ENCODE results near the gene MACROD2.

MACROD2 gene

GRCh38 chr20:15848126-15848525 lies 1852.8 kb downstream of the MACROD2 start:
- in situ Hi-C loops (cut with MboI; ENCODE audit: low sequenced_read_pairs) = no loop called here

- in situ Hi-C loops (cut with MboI; ENCODE audit: low sequenced_read_pairs) = no loop called here
Observed at GRCh38 chr20:15848995-15849610, 1853.8 kb downstream of the MACROD2 start.

- in situ Hi-C loops (cut with MboI; ENCODE audit: low sequenced_read_pairs) = no loop called here
Observed at GRCh38 chr20:15851576-15852215, 1856.4 kb downstream of the MACROD2 start.

- in situ Hi-C loops (cut with MboI; ENCODE audit: low sequenced_read_pairs) = no loop called here
Observed at GRCh38 chr20:15854911-15855310, 1859.6 kb downstream of the MACROD2 start.

- in situ Hi-C loops (cut with MboI; ENCODE audit: low sequenced_read_pairs) = no loop called here
Observed at GRCh38 chr20:15857173-15857784, 1862.0 kb downstream of the MACROD2 start.

GRCh38 chr20:15859061-15859460 lies 1863.7 kb downstream of the MACROD2 start:
- in situ Hi-C loops (cut with MboI; ENCODE audit: low sequenced_read_pairs) = no loop called here

- in situ Hi-C loops (cut with MboI; ENCODE audit: low sequenced_read_pairs) = no loop called here
Observed at GRCh38 chr20:15860850-15861249, 1865.5 kb downstream of the MACROD2 start.

GRCh38 chr20:15862178-15862577 lies 1866.9 kb downstream of the MACROD2 start:
- in situ Hi-C loops (cut with MboI; ENCODE audit: low sequenced_read_pairs) = no loop called here

GRCh38 chr20:15863735-15864134 lies 1868.4 kb downstream of the MACROD2 start:
- in situ Hi-C loops (cut with MboI; ENCODE audit: low sequenced_read_pairs) = no loop called here

GRCh38 chr20:15865553-15865952 lies 1870.2 kb downstream of the MACROD2 start:
- in situ Hi-C loops (cut with MboI; ENCODE audit: low sequenced_read_pairs) = no loop called here

GRCh38 chr20:15866916-15867730 lies 1871.8 kb downstream of the MACROD2 start:
- in situ Hi-C loops (cut with MboI; ENCODE audit: low sequenced_read_pairs) = no loop called here

GRCh38 chr20:15867899-15868298 lies 1872.6 kb downstream of the MACROD2 start:
- in situ Hi-C loops (cut with MboI; ENCODE audit: low sequenced_read_pairs) = no loop called here

- in situ Hi-C loops (cut with MboI; ENCODE audit: low sequenced_read_pairs) = no loop called here
Observed at GRCh38 chr20:15875446-15875845, 1880.1 kb downstream of the MACROD2 start.

- in situ Hi-C loops (cut with MboI; ENCODE audit: low sequenced_read_pairs) = no loop called here
Observed at GRCh38 chr20:15882553-15882952, 1887.2 kb downstream of the MACROD2 start.

- in situ Hi-C loops (cut with MboI; ENCODE audit: low sequenced_read_pairs) = no loop called here
Observed at GRCh38 chr20:15886250-15886649, 1890.9 kb downstream of the MACROD2 start.

- in situ Hi-C loops (cut with MboI; ENCODE audit: low sequenced_read_pairs) = no loop called here
Observed at GRCh38 chr20:15887387-15887786, 1892.1 kb downstream of the MACROD2 start.

GRCh38 chr20:15889061-15889460 lies 1893.7 kb downstream of the MACROD2 start:
- in situ Hi-C loops (cut with MboI; ENCODE audit: low sequenced_read_pairs) = no loop called here

- in situ Hi-C loops (cut with MboI; ENCODE audit: low sequenced_read_pairs) = no loop called here
Observed at GRCh38 chr20:15889514-15890256, 1894.4 kb downstream of the MACROD2 start.

GRCh38 chr20:15890407-15890982 lies 1895.2 kb downstream of the MACROD2 start:
- in situ Hi-C loops (cut with MboI; ENCODE audit: low sequenced_read_pairs) = no loop called here

- in situ Hi-C loops (cut with MboI; ENCODE audit: low sequenced_read_pairs) = no loop called here
Observed at GRCh38 chr20:15895126-15895525, 1899.8 kb downstream of the MACROD2 start.
